Omental fat pad (tissue), 4 donors: Measurements from ENCODE around the gene CNOT10. TPM values are rescaled to one million over a fixed set of nuclear protein-coding genes. Genes with fewer than 3 reads are reported as not detected.
A peak's percentile ranks its signal among the peaks of the same experiment; 100 is the strongest.

ENCODE experiments used
- ATAC-seq: fragments of 150-250 bp; one replicate; pipeline ENCODE4 v1.9.1; 2016; ENCODE audit warnings: mild to moderate bottlenecking, moderate library complexity; ENCODE audit not compliant: low FRiP score
- DNase-seq: peaks from one replicate; pipeline ENCODE4 v3.0.0-alpha.2; 2019; ENCODE audit warnings: low spot score
- CTCF ChIP-seq, 3 donors: fragments of 450-650 bp; IDR thresholded peaks; one replicate each; pipeline ENCODE4 v1.5.1; 2016 to 2017; ENCODE audit warnings: antibody characterized with exemption in 3 of 3, mild to moderate bottlenecking in 3 of 3, moderate library complexity in 2 of 3
- total RNA-seq, 4 donors: library from RNA; depleted of rRNA; stranded (reverse); fragments of >200 nt; gene quantifications; one replicate each; pipeline ENCODE4 v1.1.0, GENCODE V29; 2016

The CNOT10 gene, protein sequence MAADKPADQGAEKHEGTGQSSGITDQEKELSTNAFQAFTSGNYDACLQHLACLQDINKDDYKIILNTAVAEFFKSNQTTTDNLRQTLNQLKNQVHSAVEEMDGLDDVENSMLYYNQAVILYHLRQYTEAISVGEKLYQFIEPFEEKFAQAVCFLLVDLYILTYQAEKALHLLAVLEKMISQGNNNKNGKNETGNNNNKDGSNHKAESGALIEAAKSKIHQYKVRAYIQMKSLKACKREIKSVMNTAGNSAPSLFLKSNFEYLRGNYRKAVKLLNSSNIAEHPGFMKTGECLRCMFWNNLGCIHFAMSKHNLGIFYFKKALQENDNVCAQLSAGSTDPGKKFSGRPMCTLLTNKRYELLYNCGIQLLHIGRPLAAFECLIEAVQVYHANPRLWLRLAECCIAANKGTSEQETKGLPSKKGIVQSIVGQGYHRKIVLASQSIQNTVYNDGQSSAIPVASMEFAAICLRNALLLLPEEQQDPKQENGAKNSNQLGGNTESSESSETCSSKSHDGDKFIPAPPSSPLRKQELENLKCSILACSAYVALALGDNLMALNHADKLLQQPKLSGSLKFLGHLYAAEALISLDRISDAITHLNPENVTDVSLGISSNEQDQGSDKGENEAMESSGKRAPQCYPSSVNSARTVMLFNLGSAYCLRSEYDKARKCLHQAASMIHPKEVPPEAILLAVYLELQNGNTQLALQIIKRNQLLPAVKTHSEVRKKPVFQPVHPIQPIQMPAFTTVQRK
- 10 to 100 TPM; 10.3 to 24.0 (median 19.8) TPM for total RNA-seq

DNA sequence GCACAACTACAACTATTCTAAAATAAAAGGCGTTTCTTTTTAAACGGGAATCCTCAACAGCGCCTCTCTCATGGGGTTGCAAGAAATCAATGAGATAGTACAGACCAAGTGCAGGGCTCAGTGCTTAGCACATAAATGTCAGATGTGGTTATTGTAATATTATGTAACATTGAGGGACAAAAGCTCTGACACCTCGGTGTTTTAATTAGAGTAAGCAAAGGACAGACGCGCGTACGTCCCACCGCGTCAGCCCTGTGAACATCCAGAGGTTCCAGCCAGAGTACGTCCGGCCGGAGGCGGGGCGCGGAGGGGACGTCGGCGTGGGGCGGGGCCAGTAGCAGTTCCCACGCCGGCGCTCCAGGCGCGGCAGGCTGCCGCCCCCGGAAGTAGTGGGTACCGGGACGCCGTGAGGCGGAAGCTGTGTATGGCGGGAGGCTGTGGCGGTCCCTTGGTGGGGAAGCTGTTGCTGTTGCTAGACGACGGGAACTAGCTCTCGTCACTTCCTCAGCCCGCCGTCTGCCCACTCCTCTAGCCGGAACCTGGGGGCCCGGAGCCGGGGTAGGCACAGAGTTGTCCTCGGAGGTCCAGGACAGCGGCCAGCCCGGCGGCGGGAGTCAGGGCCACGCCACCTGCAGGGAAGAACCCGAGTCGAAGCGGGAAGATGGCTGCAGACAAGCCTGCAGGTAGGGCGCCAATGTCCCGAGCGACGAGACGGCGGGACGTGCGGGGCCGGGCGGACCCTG lies at the start of gene CNOT10:
CNOT10 (plus strand) TSS at position 389 of the 743 bp plus-strand sequence; CDS start at position 662, 273 bp downstream.
- ATAC-seq (peak; percentile 100), DNase-seq (peak; percentile 74)
- no peak for TF ChIP-seq CTCF (IDR thresholded peaks at IDR 0.05)

DNA sequence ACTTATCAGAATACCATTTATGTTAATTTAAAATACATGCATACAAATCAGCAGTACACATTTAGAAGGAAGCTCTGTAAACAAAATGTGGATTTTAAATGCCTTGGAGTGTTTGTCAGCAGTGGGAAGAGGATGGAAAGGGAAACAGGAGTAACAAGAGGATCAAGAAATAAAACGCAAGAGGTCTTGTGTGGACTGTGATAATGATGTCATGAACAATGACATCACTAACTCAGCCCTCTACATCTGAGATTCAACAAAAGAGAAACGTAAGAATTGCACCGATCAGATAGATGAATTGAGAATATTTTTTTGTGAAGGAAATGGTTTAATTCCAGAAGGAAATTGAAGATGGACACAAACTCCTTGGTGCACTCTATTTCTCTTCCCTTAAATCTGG lies 44.0 kb upstream of the CNOT10 start:
- DNase-seq (no peak), ATAC-seq (no peak)
- no peak for TF ChIP-seq CTCF (IDR thresholded peaks at IDR 0.05)

- ATAC-seq: no peak
- TF ChIP-seq CTCF (IDR thresholded peaks at IDR 0.05): no peak
- no peak for DNase-seq
Observed at GRCh38 chr3:32641356-32641755, 43.6 kb upstream of the CNOT10 start.

DNA sequence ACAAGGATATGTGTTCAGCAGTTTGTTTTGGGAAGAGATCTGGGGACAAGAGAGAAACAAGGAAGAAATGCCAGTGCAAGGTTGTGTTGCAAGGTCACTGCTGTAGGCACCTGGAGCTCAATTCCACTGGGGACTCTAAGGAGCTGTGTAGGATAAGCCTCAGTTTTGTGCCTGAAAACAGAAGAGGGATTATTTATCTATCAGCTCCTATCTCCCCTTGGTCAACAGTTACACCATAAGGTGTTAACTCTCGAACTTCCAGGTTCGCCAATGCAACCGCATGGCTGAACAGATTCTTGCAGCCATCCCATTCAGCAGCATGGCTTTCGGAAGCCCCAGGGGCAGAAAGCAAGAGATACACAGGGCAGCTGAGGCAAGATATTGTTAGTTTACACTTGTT lies 41.6 kb upstream of the CNOT10 start:
- no peak for TF ChIP-seq CTCF (IDR thresholded peaks at IDR 0.05)
- ATAC-seq: no peak
- DNase-seq: no peak

DNA sequence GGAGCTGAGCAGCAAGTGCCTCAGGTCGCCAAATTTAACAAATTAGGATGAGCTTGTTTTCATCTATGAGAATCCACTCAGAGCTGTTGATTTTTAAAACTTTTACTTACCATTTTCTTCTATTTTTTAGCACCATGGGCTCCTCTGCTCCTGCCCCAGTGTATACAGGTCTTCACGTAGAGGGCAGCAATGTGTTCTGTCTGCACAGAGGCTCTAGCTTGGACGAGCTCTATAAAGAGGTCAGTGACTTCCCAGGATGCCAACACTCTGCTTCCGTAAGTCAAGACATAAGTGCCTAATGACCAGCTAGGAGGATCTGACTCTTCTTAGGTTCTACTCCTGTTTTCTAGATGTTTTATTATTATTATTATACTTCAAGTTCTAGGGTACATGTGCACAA lies 41.2 kb upstream of the CNOT10 start:
- TF ChIP-seq CTCF (IDR thresholded peaks at IDR 0.05): no peak
- ATAC-seq: no peak
- no peak for DNase-seq

- no peak for ATAC-seq
- DNase-seq: no peak
- TF ChIP-seq CTCF (IDR thresholded peaks at IDR 0.05): no peak
Observed at GRCh38 chr3:32644380-32644779, 40.6 kb upstream of the CNOT10 start.
